Upper lobe of left lung (tissue), 6 donors: ENCODE results near the gene ZKSCAN3. TPM values are rescaled to one million over a fixed set of nuclear protein-coding genes. Genes with fewer than 3 reads are reported as not detected.
A peak's percentile ranks its signal among the peaks of the same experiment; 100 is the strongest.
"Not testable (repeated sequence)": the region's sequence is repeated elsewhere in the genome, so short reads cannot be mapped to it uniquely, and the experiment has no call there.

ENCODE experiments used
- ATAC-seq, 2 donors: fragments of 200-7000 bp; cut with Tn5 transposase; one replicate each; pipeline ENCODE4 v1.9.1; 2022; ENCODE audit warnings: mild to moderate bottlenecking in 2 of 2, moderate library complexity in 2 of 2; ENCODE audit not compliant: low FRiP score in 2 of 2
- DNase-seq, 2 donors: peaks; one replicate each; pipeline ENCODE4 v3.0.0-alpha.2; 2019 to 2020
- H3K27ac ChIP-seq, 4 donors: fragments of 200-600 bp; sonication (generic); one replicate each; pipeline ENCODE4 v1.5.1; 2016 to 2019
- H3K27me3 ChIP-seq, 4 donors: fragments of 200-600 bp; sonication (generic); one replicate each; pipeline ENCODE4 v1.5.1; 2017 to 2019
- H3K36me3 ChIP-seq, 4 donors: fragments of 200-600 bp; sonication (generic); one replicate each; pipeline ENCODE4 v1.5.1; 2016 to 2019
- H3K4me1 ChIP-seq, 4 donors: fragments of 200-600 bp; sonication (generic); one replicate each; pipeline ENCODE4 v1.5.1; 2018 to 2019
- H3K4me3 ChIP-seq, 4 donors: fragments of 200-600 bp; sonication (generic); one replicate each; pipeline ENCODE4 v1.5.1; 2017 to 2019; ENCODE audit warnings: mild to moderate bottlenecking in 2 of 4, moderate library complexity in 1 of 4
- H3K9me3 ChIP-seq, 4 donors: fragments of 200-600 bp; sonication (generic); one replicate each; pipeline ENCODE4 v1.5.1; 2018 to 2019
- EP300 ChIP-seq, 4 donors: sonication (generic); formaldehyde crosslinking; IDR thresholded peaks; one replicate each; pipeline ENCODE4 v1.5.1; 2017; ENCODE audit warnings: antibody characterized with exemption in 4 of 4, control low read depth in 2 of 4
- POLR2A ChIP-seq, 4 donors: fragments of 450-650 bp; IDR thresholded peaks; one replicate each; pipeline ENCODE4 v1.5.1; 2016 to 2017; ENCODE audit warnings: antibody characterized with exemption in 4 of 4, mild to moderate bottlenecking in 2 of 4
- POLR2AphosphoS5 ChIP-seq, 2 donors: sonication (generic); formaldehyde crosslinking; IDR thresholded peaks; one replicate each; pipeline ENCODE4 v1.5.1; 2017; ENCODE audit warnings: antibody characterized with exemption in 2 of 2
- WGBS, 2 donors: methylation state at CpG; one replicate each; pipeline ENCODE4 v1.1.5; 2017 to 2018; 5-methylcytosine and 5-hydroxymethylcytosine counted together
- total RNA-seq, 6 donors: library from RNA; depleted of rRNA in 4 of 6; stranded (reverse); fragments of >200 nt in 4 of 6; gene quantifications; one replicate each; pipeline versions ENCODE4 v1.1.0 to v1.2.1, GENCODE V29; 2016 to 2021
- TF ChIP-seq, protein P1 (sequence below), 6 experiments: fragments of 450-650 bp in 4 of 6; fragments of 200-600 bp in 2 of 6; sonication (generic) in 2 of 6; IDR thresholded peaks; one replicate each; pipeline ENCODE4 v1.5.1; 2016 to 2019; ENCODE audit warnings: antibody characterized with exemption in 6 of 6
- donor health status: DM: no; HTN: no; CAD: no; lungs with moderate emphysema.
- donor health status: DM: no; HTN: yes; CAD: no; lungs with severe emphysema.

The ZKSCAN3 gene
- total RNA-seq, 6 donors from 2014 or later, result 2.6 to 10.5 (median 5.6) TPM

GRCh38 chr6:28399350-28400121, 49.8 kb downstream of the ZKSCAN3 start, which contains the start of gene ZSCAN12:
Gene ZSCAN12 (minus strand): TSS chr6:28399747. CDS start chr6:28398405, 1,342 bp downstream.
- TF ChIP-seq, protein P1, sequence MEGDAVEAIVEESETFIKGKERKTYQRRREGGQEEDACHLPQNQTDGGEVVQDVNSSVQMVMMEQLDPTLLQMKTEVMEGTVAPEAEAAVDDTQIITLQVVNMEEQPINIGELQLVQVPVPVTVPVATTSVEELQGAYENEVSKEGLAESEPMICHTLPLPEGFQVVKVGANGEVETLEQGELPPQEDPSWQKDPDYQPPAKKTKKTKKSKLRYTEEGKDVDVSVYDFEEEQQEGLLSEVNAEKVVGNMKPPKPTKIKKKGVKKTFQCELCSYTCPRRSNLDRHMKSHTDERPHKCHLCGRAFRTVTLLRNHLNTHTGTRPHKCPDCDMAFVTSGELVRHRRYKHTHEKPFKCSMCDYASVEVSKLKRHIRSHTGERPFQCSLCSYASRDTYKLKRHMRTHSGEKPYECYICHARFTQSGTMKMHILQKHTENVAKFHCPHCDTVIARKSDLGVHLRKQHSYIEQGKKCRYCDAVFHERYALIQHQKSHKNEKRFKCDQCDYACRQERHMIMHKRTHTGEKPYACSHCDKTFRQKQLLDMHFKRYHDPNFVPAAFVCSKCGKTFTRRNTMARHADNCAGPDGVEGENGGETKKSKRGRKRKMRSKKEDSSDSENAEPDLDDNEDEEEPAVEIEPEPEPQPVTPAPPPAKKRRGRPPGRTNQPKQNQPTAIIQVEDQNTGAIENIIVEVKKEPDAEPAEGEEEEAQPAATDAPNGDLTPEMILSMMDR (IDR thresholded peaks at IDR 0.05), result peak; percentile 23 to 62 (median 44)
- TF ChIP-seq POLR2AphosphoS5 (IDR thresholded peaks at IDR 0.05), result peak; percentile 4 to 48
- TF ChIP-seq POLR2A (IDR thresholded peaks at IDR 0.05), result peak in 2 of 4 donors; percentile 13 to 48
- TF ChIP-seq EP300 (IDR thresholded peaks at IDR 0.05), result no peak
- Histone ChIP-seq H3K27ac (peak within 1 kb of the TSS; percentile 13 to 70 (median 60)), H3K27me3 (no peaks in the 10 kb centered on the region), H3K9me3 (no peaks in the 10 kb centered on the region), H3K4me3 (peak within 1 kb of the TSS; percentile 55 to 89 (median 85)), H3K4me1 (peaks cover 9 to 18% (median 13%) of the 10 kb centered on the region in 4 donors), H3K36me3 (peaks cover 0 to 28% (median 0%) of the 10 kb centered on the region in 4 donors)
- 1 to 7% methylated on average over 14 to 47 of the region's 49 CpGs for WGBS, 2 donors
- ATAC-seq (peak; percentile 95 to 99), DNase-seq (peak; percentile 84 to 96)

DNA sequence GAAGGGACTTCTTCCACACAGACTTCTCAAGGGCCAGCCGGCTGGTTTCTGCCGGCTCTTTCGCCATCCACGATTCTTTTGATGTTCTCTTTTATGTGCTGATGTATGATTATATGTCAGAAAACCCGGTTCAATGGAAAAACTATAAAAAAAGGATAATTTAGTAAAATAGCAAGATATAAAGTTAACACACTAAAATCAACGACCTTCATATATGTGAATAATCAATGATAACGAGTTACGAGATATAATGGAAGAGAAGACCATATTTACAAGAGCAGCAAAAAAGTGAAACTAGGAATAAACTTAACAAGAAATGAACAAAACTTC, 50.3 kb downstream of the ZKSCAN3 start:
- peaks cover 0 to 28% (median 0%) of the 10 kb centered on the region in 4 donors for H3K36me3 ChIP-seq
- H3K4me3 ChIP-seq, result peak overlapping the region; percentile 55 to 89 (median 85)
- DNase-seq, result no peak
- 27 to 34% methylated on average over 8 of the region's 8 CpGs for WGBS, 2 donors
- no peaks in the 10 kb centered on the region for H3K27me3 ChIP-seq
- H3K9me3 ChIP-seq, result no peaks in the 10 kb centered on the region
- H3K27ac ChIP-seq, result peak overlapping the region in 3 of 4 donors; percentile 29 to 70 (median 68)
- ATAC-seq, result no peak
- TF ChIP-seq POLR2A (IDR thresholded peaks at IDR 0.05) (no peak), POLR2AphosphoS5 (IDR thresholded peaks at IDR 0.05) (no peak), EP300 (IDR thresholded peaks at IDR 0.05) (no peak)
- TF ChIP-seq, protein P1 (IDR thresholded peaks at IDR 0.05), result no peak
- peaks cover 9 to 18% (median 13%) of the 10 kb centered on the region in 4 donors for H3K4me1 ChIP-seq

DNA sequence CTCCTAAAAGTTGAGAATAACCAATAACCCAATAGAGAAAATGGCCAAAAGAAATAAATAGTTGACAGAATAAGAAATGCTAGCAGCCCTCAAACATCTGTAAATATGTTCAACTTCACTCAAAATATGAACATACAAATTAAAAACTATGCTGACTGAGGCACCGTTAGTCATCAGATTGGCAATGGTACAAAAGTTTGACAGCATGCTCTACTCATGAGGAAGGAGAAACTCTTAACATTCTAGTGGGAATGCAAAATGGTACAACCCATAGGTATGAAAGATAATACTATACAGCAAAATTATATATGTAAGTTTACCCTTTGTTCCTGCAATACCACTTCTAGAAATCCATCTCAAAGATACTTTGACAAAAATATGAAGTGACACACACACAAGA, 51.4 kb downstream of the ZKSCAN3 start:
- 77 to 94% methylated on average over 1 of the region's 1 CpG for WGBS, 2 donors
- no peak for DNase-seq
- H3K9me3 ChIP-seq, result no peaks in the 10 kb centered on the region

GRCh38 chr6:28402197-28402596, 52.5 kb downstream of the ZKSCAN3 start:
- peaks cover 0 to 9% (median 0%) of the 10 kb centered on the region in 4 donors for H3K36me3 ChIP-seq
- H3K9me3 ChIP-seq, result no peaks in the 10 kb centered on the region
- H3K4me3 ChIP-seq, result no peak overlapping the region
- TF ChIP-seq, protein P1 (IDR thresholded peaks at IDR 0.05), result no peak
- no peak for TF ChIP-seq POLR2AphosphoS5 (IDR thresholded peaks at IDR 0.05)
- no peak for TF ChIP-seq EP300 (IDR thresholded peaks at IDR 0.05)
- TF ChIP-seq POLR2A (IDR thresholded peaks at IDR 0.05), result no peak
- WGBS, 2 donors, result 76 to 77% methylated on average over 2 of the region's 2 CpGs
- H3K27ac ChIP-seq, result no peak overlapping the region
- DNase-seq, result no peak
- no peak for ATAC-seq
- H3K4me1 ChIP-seq, result peaks cover 8 to 13% (median 10%) of the 10 kb centered on the region in 4 donors
- H3K27me3 ChIP-seq, result no peaks in the 10 kb centered on the region

More for the DNA sequence above, 51.4 kb downstream of the ZKSCAN3 start:
- no peaks in the 10 kb centered on the region for H3K27me3 ChIP-seq
- peaks cover 9 to 18% (median 12%) of the 10 kb centered on the region in 4 donors for H3K4me1 ChIP-seq
- TF ChIP-seq EP300 (IDR thresholded peaks at IDR 0.05) (no peak), POLR2AphosphoS5 (IDR thresholded peaks at IDR 0.05) (no peak)
- TF ChIP-seq, protein P1 (IDR thresholded peaks at IDR 0.05), result no peak
- no peak for ATAC-seq
- peaks cover 0 to 19% (median 0%) of the 10 kb centered on the region in 4 donors for H3K36me3 ChIP-seq
- H3K4me3 ChIP-seq, result no peak overlapping the region
- H3K27ac ChIP-seq, result no peak overlapping the region

DNA sequence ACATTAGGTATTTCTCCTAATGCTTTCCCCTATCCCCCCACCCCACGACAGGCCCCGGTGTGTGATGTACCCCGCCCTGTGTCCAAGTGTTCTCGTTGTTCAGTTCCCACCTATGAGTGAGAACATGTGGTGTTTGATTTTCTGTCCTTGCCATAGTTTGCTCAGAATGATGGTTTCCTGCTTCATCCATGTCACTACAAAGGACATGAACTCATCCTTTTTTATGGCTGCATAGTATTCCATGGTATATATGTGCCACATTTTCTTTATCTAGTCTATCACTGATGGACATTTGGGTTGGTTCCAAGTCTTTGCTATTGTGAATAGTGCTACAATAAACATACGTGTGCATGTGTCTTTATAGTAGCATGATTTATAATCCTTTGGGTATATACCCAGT, 54.2 kb downstream of the ZKSCAN3 start:
- H3K4me3 ChIP-seq, result not testable (repeated sequence)

More for the DNA sequence above, 54.2 kb downstream of the ZKSCAN3 start:
- H3K27me3 ChIP-seq, ATAC-seq, H3K27ac ChIP-seq, H3K36me3 ChIP-seq, DNase-seq, H3K9me3 ChIP-seq, H3K4me1 ChIP-seq: not testable (repeated sequence)
- 90 to 93% methylated on average over 5 of the region's 5 CpGs for WGBS, 2 donors
